ENCODE results near the gene FARP2. TPM values are rescaled to one million over a fixed set of nuclear protein-coding genes. Genes with fewer than 3 reads are reported as not detected.

The FARP2 gene
- total and polyA plus RNA-seq, 2 of the 13 experiments (the other 11 are each of a cell fraction or from before 2014, with no cell fraction given) = 28.0 to 45.4 TPM

- H3K9ac ChIP-seq (ENCODE audit: insufficient read depth, low read depth, low read length) = no peak overlapping the region
- CTCF ChIA-PET (ENCODE audit: low intra/inter-chr PET ratio, low total read pairs) = no interaction called here
- BruUV-seq (replicated peaks) = no TSS peak
Measured at GRCh38 chr2:241378816-241379215, 22.7 kb downstream of the FARP2 start.

More at GRCh38 chr2:241378816-241379215, 22.7 kb downstream of the FARP2 start:
- Histone ChIP-seq H3K4me3 (replicated peaks in 1 of 3; ENCODE audit: insufficient read depth in 1 of 3, low read depth in 2 of 3, low read length in 3 of 3) (no peak overlapping the region), H4K20me1 (ENCODE audit: insufficient read depth, low read length) (peaks cover 9% of the 10 kb centered on the region; the same call in 1 of the 2 replicates), H3K4me1 (ENCODE audit: insufficient read depth, low read length) (peaks cover 32% of the 10 kb centered on the region), H3K36me3 (replicated peaks in 1 of 2; ENCODE audit: control insufficient read depth in 1 of 2, insufficient read depth in 2 of 2, low read length in 2 of 2) (peaks cover 15 to 58% of the 10 kb centered on the region in 2 experiments), H3K27me3 (ENCODE audit: control insufficient read depth in 1 of 2, insufficient read depth in 2 of 2, low read length in 2 of 2) (no peaks in the 10 kb centered on the region; a peak in 1 of 5 replicates), H3K9me3 (ENCODE audit: low read length) (no peaks in the 10 kb centered on the region), H3K79me2 (ENCODE audit: insufficient read depth, low read length) (peaks cover 29% of the 10 kb centered on the region), H3K27ac (ENCODE audit: extremely low read length, insufficient read depth, low read length) (no peak overlapping the region), H3K4me2 (ENCODE audit: low read depth, low read length) (no peak overlapping the region), H2AFZ (ENCODE audit: low read length) (no peak overlapping the region)
- 91% methylated on average over 2 of the region's 2 CpGs for WGBS (ENCODE audit: low lambda C conversion rate)
- intact Hi-C loops (cut with micrococcal nuclease; ENCODE audit: unreplicated experiment) (no loop called here), in situ Hi-C loops (cut with HindIII; ENCODE audit: extremely low pct_ligation_motif_present, low pct_unique_long_range_greater_than_20kb) (no loop called here)
- ATAC-seq (no peak), DNase-seq (ENCODE audit: low spot score) (no peak), FAIRE-seq (no peak)
- POLR2A ChIA-PET = no interaction called here
- TF ChIP-seq, protein P1, sequence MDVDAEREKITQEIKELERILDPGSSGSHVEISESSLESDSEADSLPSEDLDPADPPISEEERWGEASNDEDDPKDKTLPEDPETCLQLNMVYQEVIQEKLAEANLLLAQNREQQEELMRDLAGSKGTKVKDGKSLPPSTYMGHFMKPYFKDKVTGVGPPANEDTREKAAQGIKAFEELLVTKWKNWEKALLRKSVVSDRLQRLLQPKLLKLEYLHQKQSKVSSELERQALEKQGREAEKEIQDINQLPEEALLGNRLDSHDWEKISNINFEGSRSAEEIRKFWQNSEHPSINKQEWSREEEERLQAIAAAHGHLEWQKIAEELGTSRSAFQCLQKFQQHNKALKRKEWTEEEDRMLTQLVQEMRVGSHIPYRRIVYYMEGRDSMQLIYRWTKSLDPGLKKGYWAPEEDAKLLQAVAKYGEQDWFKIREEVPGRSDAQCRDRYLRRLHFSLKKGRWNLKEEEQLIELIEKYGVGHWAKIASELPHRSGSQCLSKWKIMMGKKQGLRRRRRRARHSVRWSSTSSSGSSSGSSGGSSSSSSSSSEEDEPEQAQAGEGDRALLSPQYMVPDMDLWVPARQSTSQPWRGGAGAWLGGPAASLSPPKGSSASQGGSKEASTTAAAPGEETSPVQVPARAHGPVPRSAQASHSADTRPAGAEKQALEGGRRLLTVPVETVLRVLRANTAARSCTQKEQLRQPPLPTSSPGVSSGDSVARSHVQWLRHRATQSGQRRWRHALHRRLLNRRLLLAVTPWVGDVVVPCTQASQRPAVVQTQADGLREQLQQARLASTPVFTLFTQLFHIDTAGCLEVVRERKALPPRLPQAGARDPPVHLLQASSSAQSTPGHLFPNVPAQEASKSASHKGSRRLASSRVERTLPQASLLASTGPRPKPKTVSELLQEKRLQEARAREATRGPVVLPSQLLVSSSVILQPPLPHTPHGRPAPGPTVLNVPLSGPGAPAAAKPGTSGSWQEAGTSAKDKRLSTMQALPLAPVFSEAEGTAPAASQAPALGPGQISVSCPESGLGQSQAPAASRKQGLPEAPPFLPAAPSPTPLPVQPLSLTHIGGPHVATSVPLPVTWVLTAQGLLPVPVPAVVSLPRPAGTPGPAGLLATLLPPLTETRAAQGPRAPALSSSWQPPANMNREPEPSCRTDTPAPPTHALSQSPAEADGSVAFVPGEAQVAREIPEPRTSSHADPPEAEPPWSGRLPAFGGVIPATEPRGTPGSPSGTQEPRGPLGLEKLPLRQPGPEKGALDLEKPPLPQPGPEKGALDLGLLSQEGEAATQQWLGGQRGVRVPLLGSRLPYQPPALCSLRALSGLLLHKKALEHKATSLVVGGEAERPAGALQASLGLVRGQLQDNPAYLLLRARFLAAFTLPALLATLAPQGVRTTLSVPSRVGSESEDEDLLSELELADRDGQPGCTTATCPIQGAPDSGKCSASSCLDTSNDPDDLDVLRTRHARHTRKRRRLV (CRISPR knock-in tag; IDR thresholded peaks at IDR 0.05) = no peak
- TF ChIP-seq HNF1A (IDR thresholded peaks at IDR 0.05; ENCODE audit: low read depth) (no peak), HNF1A (CRISPR knock-in tag; IDR thresholded peaks at IDR 0.05; ENCODE audit: borderline replicate concordance) (no peak), CHD2 (IDR thresholded peaks at IDR 0.05; ENCODE audit: low read depth, low read length) (no peak), ZNF570 (CRISPR knock-in tag; IDR thresholded peaks at IDR 0.05; ENCODE audit: borderline replicate concordance) (no peak), MXI1 (IDR thresholded peaks at IDR 0.05; ENCODE audit: borderline replicate concordance, low read depth, low read length) (no peak), SIN3A (IDR thresholded peaks at IDR 0.05; ENCODE audit: borderline replicate concordance, low read depth, low read length) (no peak), ZNF101 (CRISPR knock-in tag; IDR thresholded peaks at IDR 0.05; ENCODE audit: borderline replicate concordance, low read depth) (no peak)
- TF ChIP-seq, protein P2, sequence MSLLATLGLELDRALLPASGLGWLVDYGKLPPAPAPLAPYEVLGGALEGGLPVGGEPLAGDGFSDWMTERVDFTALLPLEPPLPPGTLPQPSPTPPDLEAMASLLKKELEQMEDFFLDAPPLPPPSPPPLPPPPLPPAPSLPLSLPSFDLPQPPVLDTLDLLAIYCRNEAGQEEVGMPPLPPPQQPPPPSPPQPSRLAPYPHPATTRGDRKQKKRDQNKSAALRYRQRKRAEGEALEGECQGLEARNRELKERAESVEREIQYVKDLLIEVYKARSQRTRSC (CRISPR knock-in tag; IDR thresholded peaks at IDR 0.05; ENCODE audit: low read depth) = no peak

All from HepG2 (cell line).